ENCODE data around the gene CD40.
A peak's percentile ranks its signal among the peaks of the same experiment; 100 is the strongest.

CD40 gene

DNA sequence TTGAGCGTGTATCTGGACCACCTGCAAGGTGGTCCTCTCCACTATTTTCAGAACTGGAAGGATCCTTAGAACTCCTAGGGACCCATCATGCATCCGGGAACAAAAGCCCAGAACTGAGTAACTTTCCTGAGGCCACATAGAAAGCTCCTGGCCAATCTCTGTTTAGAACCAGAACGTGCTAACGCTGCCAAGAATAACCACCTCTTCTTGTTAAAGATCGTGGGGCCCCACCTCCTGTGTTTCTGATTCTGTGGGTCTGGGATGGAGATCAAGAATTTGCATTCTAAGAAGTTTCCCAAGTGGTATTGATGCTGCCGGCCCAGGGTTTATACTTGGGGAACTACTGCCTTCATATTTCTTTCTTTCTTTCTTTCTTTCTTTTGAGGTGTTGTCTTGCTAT is 13.3 kb downstream of the CD40 start:
- no peak overlapping the region for H3K27ac Mint-ChIP-seq (ENCODE audit: low read depth)
- peaks cover 64% of the 10 kb centered on the region for H3K27me3 Mint-ChIP-seq
- peaks cover 8% of the 10 kb centered on the region for H3K4me1 Mint-ChIP-seq
- ATAC-seq (replicated peaks; ENCODE audit: extremely low read depth, poor library complexity, severe bottlenecking) (no peak), DNase-seq (ENCODE audit: low spot score in 2 of 2) (no peak)
- no peak overlapping the region for H3K4me3 Mint-ChIP-seq
- peaks cover 5% of the 10 kb centered on the region for H3K36me3 Mint-ChIP-seq (ENCODE audit: insufficient read depth)
- H3K9me3 Mint-ChIP-seq, result no peaks in the 10 kb centered on the region

GRCh38 chr20:46132705-46133120 is 14.6 kb downstream of the CD40 start:
- ATAC-seq (replicated peaks; ENCODE audit: extremely low read depth, poor library complexity, severe bottlenecking) (peak; percentile 56), DNase-seq (ENCODE audit: low spot score in 2 of 2) (peak; percentile 15 to 30)
- peaks cover 69% of the 10 kb centered on the region for H3K27me3 Mint-ChIP-seq
- peaks cover 8% of the 10 kb centered on the region for H3K4me1 Mint-ChIP-seq
- H3K9me3 Mint-ChIP-seq, result no peaks in the 10 kb centered on the region
- H3K36me3 Mint-ChIP-seq (ENCODE audit: insufficient read depth), result peaks cover 5% of the 10 kb centered on the region
- H3K4me3 Mint-ChIP-seq, result no peak overlapping the region
- no peak overlapping the region for H3K27ac Mint-ChIP-seq (ENCODE audit: low read depth)

GRCh38 chr20:46133886-46134654 is 16.0 kb downstream of the CD40 start:
- Mint-ChIP-seq H3K4me3 (no peak overlapping the region), H3K9me3 (no peaks in the 10 kb centered on the region), H3K27me3 (peaks cover 76% of the 10 kb centered on the region), H3K36me3 (ENCODE audit: insufficient read depth) (peaks cover 3% of the 10 kb centered on the region), H3K27ac (ENCODE audit: low read depth) (no peak overlapping the region), H3K4me1 (peaks cover 8% of the 10 kb centered on the region)
- ATAC-seq (replicated peaks; ENCODE audit: extremely low read depth, poor library complexity, severe bottlenecking) (no peak), DNase-seq (ENCODE audit: low spot score in 2 of 2) (no peak)

DNA sequence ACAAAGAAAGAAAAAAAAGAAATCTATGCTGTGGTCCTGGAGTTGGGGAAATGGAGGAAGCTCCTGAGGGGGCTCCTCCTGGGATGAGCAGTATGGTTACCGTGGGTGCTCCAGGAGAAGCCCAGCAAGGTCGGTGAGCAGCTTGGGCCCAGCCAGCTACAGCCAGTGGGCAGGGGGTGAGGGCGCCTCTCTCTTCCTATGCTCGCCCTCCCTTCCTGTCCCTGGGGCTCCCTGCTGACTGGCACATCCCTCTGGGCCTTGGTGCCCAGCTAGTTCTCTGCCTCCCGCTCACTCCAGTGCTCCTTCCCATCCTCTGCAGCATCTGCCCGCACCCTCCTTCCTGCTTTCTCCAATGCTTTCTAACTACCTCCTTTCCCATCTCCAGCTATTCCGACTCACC is 16.6 kb downstream of the CD40 start:
- Mint-ChIP-seq H3K4me1 (peaks cover 8% of the 10 kb centered on the region), H3K4me3 (no peak overlapping the region), H3K9me3 (no peaks in the 10 kb centered on the region), H3K36me3 (ENCODE audit: insufficient read depth) (peaks cover 3% of the 10 kb centered on the region), H3K27me3 (peaks cover 76% of the 10 kb centered on the region), H3K27ac (ENCODE audit: low read depth) (no peak overlapping the region)
- ATAC-seq (replicated peaks; ENCODE audit: extremely low read depth, poor library complexity, severe bottlenecking) (no peak), DNase-seq (ENCODE audit: low spot score in 2 of 2) (no peak)

GRCh38 chr20:46135856-46136633 is 17.9 kb downstream of the CD40 start:
- Mint-ChIP-seq H3K27me3 (peaks cover 76% of the 10 kb centered on the region), H3K27ac (ENCODE audit: low read depth) (no peak overlapping the region), H3K9me3 (no peaks in the 10 kb centered on the region), H3K4me3 (no peak overlapping the region), H3K4me1 (peaks cover 8% of the 10 kb centered on the region), H3K36me3 (ENCODE audit: insufficient read depth) (peaks cover 3% of the 10 kb centered on the region)
- ATAC-seq (replicated peaks; ENCODE audit: extremely low read depth, poor library complexity, severe bottlenecking), result no peak
- no peak for DNase-seq (ENCODE audit: low spot score in 2 of 2)

DNA sequence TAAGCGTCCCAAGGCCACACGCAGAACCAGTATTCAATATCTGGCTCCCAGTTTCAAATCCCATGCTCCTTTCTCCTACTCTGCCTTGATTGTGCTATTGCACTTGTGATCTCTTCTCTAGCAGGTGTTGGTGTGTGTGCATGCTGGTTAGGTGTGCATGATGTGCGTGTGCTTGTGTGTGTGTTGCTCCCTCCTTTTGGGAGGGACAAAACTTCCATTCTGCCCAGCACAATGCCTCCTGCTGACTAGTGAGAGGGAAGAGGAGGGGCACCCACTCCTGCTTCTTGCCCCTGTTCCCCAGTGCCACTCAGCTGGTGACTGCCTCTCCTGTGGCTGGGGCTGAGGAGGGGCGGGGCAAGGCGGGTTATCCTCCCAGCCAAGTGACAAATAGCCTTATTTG is 19.7 kb downstream of the CD40 start:
- Mint-ChIP-seq H3K27ac (ENCODE audit: low read depth) (no peak overlapping the region), H3K27me3 (peaks cover 76% of the 10 kb centered on the region), H3K4me3 (no peak overlapping the region), H3K4me1 (peaks cover 2% of the 10 kb centered on the region), H3K36me3 (ENCODE audit: insufficient read depth) (peaks cover 2% of the 10 kb centered on the region), H3K9me3 (no peaks in the 10 kb centered on the region)
- ATAC-seq (replicated peaks; ENCODE audit: extremely low read depth, poor library complexity, severe bottlenecking), result no peak
- DNase-seq (ENCODE audit: low spot score in 2 of 2), result no peak

DNA sequence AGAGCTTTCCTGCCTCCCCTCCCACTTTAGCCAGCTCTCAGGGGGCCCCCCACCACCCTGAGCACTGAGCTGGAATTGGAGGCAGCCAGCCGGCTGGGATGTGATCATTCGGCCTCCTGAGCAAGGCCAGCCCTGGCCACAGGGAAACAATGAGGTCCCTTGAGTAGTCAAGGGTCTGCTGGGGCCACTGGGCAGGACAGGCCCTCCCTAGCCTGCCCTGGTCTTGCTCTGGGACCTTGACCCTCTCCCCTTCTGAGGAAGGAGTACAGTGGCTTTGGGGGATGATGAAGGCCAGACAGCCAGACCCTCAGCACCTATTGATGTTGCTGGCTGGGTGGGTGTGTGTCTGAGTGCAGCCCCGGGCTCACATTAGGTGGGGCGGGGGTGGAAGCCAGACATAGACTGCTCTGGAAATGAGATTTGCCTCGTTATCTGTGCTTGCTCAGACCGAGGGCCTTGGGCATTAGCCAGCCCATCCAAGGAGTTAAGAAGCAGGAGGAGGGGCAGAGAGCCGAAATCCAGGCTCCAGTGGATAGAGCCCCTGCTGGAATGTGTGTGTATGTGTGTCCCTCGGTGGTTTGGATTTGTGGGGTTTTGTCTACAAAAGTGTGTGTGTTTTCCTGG is 21.3 kb downstream of the CD40 start:
- no peak for DNase-seq (ENCODE audit: low spot score in 2 of 2)
- Mint-ChIP-seq H3K4me3 (no peak overlapping the region), H3K9me3 (no peaks in the 10 kb centered on the region), H3K36me3 (ENCODE audit: insufficient read depth) (peaks cover 1% of the 10 kb centered on the region), H3K4me1 (no peaks in the 10 kb centered on the region), H3K27ac (ENCODE audit: low read depth) (no peak overlapping the region), H3K27me3 (peaks cover 83% of the 10 kb centered on the region)
- no peak for ATAC-seq (replicated peaks; ENCODE audit: extremely low read depth, poor library complexity, severe bottlenecking)

GRCh38 chr20:46139908-46140482 is 21.9 kb downstream of the CD40 start:
- peaks cover 3% of the 10 kb centered on the region for H3K36me3 Mint-ChIP-seq (ENCODE audit: insufficient read depth)

GRCh38 chr20:46142124-46142523 is 24.0 kb downstream of the CD40 start:
- Mint-ChIP-seq H3K27ac (ENCODE audit: low read depth) (no peak overlapping the region), H3K9me3 (no peaks in the 10 kb centered on the region), H3K36me3 (ENCODE audit: insufficient read depth) (peaks cover 3% of the 10 kb centered on the region), H3K4me1 (no peaks in the 10 kb centered on the region), H3K27me3 (peaks cover 68% of the 10 kb centered on the region), H3K4me3 (no peak overlapping the region)
- DNase-seq (ENCODE audit: low spot score in 2 of 2) (no peak), ATAC-seq (replicated peaks; ENCODE audit: extremely low read depth, poor library complexity, severe bottlenecking) (no peak)

More at GRCh38 chr20:46139908-46140482, 21.9 kb downstream of the CD40 start:
- H3K27me3 Mint-ChIP-seq, result peaks cover 83% of the 10 kb centered on the region
- DNase-seq (ENCODE audit: low spot score in 2 of 2), result no peak
- H3K4me3 Mint-ChIP-seq, result no peak overlapping the region
- no peaks in the 10 kb centered on the region for H3K9me3 Mint-ChIP-seq
- ATAC-seq (replicated peaks; ENCODE audit: extremely low read depth, poor library complexity, severe bottlenecking), result no peak
- no peaks in the 10 kb centered on the region for H3K4me1 Mint-ChIP-seq
- H3K27ac Mint-ChIP-seq (ENCODE audit: low read depth), result no peak overlapping the region

- Mint-ChIP-seq H3K27me3 (peaks cover 44% of the 10 kb centered on the region), H3K4me3 (no peak overlapping the region), H3K9me3 (no peaks in the 10 kb centered on the region), H3K36me3 (ENCODE audit: insufficient read depth) (peaks cover 3% of the 10 kb centered on the region), H3K27ac (ENCODE audit: low read depth) (no peak overlapping the region), H3K4me1 (no peaks in the 10 kb centered on the region)
- DNase-seq (ENCODE audit: low spot score in 2 of 2), result no peak
- no peak for ATAC-seq (replicated peaks; ENCODE audit: extremely low read depth, poor library complexity, severe bottlenecking)
These were observed 26.4 kb downstream of the CD40 start for GRCh38 chr20:46144432-46145025.

- DNase-seq (ENCODE audit: low spot score in 2 of 2) (no peak), ATAC-seq (replicated peaks; ENCODE audit: extremely low read depth, poor library complexity, severe bottlenecking) (no peak)
- Mint-ChIP-seq H3K27ac (ENCODE audit: low read depth) (no peak overlapping the region), H3K4me1 (no peaks in the 10 kb centered on the region), H3K4me3 (no peak overlapping the region), H3K36me3 (ENCODE audit: insufficient read depth) (peaks cover 3% of the 10 kb centered on the region), H3K27me3 (peaks cover 32% of the 10 kb centered on the region), H3K9me3 (no peaks in the 10 kb centered on the region)
These were observed 27.6 kb downstream of the CD40 start for GRCh38 chr20:46145713-46146112.
